H1 (cell line): Measurements from ENCODE around the gene MAPKAPK2. TPM values are rescaled to one million over a fixed set of nuclear protein-coding genes. Genes with fewer than 3 reads are reported as not detected.

Experiments used
- CTCF ChIA-PET: fragments of 300-600 bp; sonication (Branson Sonifier 250); formaldehyde crosslinking; loops from one replicate; lab custom pipeline; 2021; ENCODE audit not compliant: partially characterized antibody; lab: Charles Lee
- POLR2A ChIA-PET: fragments of 300-600 bp; sonication (Branson Sonifier 250); formaldehyde crosslinking; loops from one replicate; lab custom pipeline; 2021; ENCODE audit warnings: inconsistent platforms; ENCODE audit not compliant: partially characterized antibody; lab: Charles Lee
- DNase-seq, 2 experiments: peaks; one replicate each; pipeline versions ENCODE4 v3.0.0 to v3.0.0-alpha.2; 2010 to 2022; ENCODE audit warnings: low spot score in 2 of 2, low read depth in 1 of 2, mixed read lengths in 1 of 2
- FAIRE-seq: peaks from 2 replicates; lab custom pipeline; 2011; peaks lifted over from hg19 to GRCh38; lab: Jason Lieb, UNC
- H2AFZ ChIP-seq: 2 replicates; pipeline ENCODE4 v1.8.1; 2012; ENCODE audit warnings: low read length, inconsistent platforms
- H2AK5ac ChIP-seq: 2 replicates; pipeline ENCODE4 v1.6.1; 2013; ENCODE audit warnings: low read depth, low read length
- H2BK120ac ChIP-seq: replicated peaks from 2 replicates; pipeline ENCODE3; 2013; ENCODE audit warnings: low read depth, low read length, inconsistent platforms
- H2BK12ac ChIP-seq: 2 replicates; pipeline ENCODE4 v1.6.1; 2013; ENCODE audit warnings: low read depth, low read length
- H2BK15ac ChIP-seq: 2 replicates; pipeline ENCODE4 v1.6.1; 2013; ENCODE audit warnings: low read length
- H2BK20ac ChIP-seq: 2 replicates; pipeline ENCODE4 v1.6.1; 2013; ENCODE audit warnings: low read length
- H2BK5ac ChIP-seq: 2 replicates; pipeline ENCODE4 v1.6.1; 2013; ENCODE audit warnings: low read depth, low read length
- H3K14ac ChIP-seq: 2 replicates; pipeline ENCODE4 v1.6.1; 2013; ENCODE audit warnings: inconsistent platforms; ENCODE audit not compliant: insufficient read length
- H3K18ac ChIP-seq: 2 replicates; pipeline ENCODE4 v1.6.1; 2013; ENCODE audit warnings: low read length; ENCODE audit errors: extremely low read depth
- H3K23ac ChIP-seq: 2 replicates; pipeline ENCODE4 v1.6.1; 2013; ENCODE audit warnings: inconsistent platforms; ENCODE audit not compliant: insufficient read length
- H3K23me2 ChIP-seq: 2 replicates; pipeline ENCODE4 v1.6.1; 2013; ENCODE audit warnings: low read depth, low read length
- H3K27ac ChIP-seq: 2 replicates; pipeline ENCODE4 v1.6.1; 2011; ENCODE audit warnings: low read depth, low read length, inconsistent platforms
- H3K27me3 ChIP-seq, 4 experiments: replicated peaks in 1 of 4; 1 replicate in 1 of 4; 2 replicates in 3 of 4; pipeline versions ENCODE4 v1.6.1 to v1.8.1; 2011 to 2013; ENCODE audit warnings: low read length in 3 of 4, mild to moderate bottlenecking in 3 of 4, inconsistent platforms in 2 of 4, mixed read lengths in 2 of 4, moderate library complexity in 1 of 4; ENCODE audit not compliant: control insufficient read depth in 3 of 4, insufficient read depth in 3 of 4; ENCODE audit errors: extremely low read depth in 1 of 4
- H3K36me3 ChIP-seq, 4 experiments: 2 replicates each; pipeline versions ENCODE4 v1.6.1 to v1.8.1; 2011 to 2013; ENCODE audit warnings: mild to moderate bottlenecking in 4 of 4, low read length in 3 of 4, moderate library complexity in 2 of 4, control low read depth in 1 of 4, inconsistent platforms in 1 of 4; ENCODE audit not compliant: insufficient read depth in 4 of 4, control insufficient read depth in 2 of 4
- H3K4ac ChIP-seq: replicated peaks from 2 replicates; pipeline ENCODE3; 2013; ENCODE audit warnings: low read length, low read depth, mixed read lengths, inconsistent platforms; ENCODE audit not compliant: insufficient read length
- H3K4me1 ChIP-seq, 4 experiments: replicated peaks in 1 of 4; 1 replicate in 1 of 4; 2 replicates in 3 of 4; pipeline versions ENCODE4 v1.6.1 to v1.8.1; 2011 to 2013; ENCODE audit warnings: low read length in 3 of 4, inconsistent platforms in 2 of 4, mixed read lengths in 1 of 4; ENCODE audit not compliant: insufficient read depth in 4 of 4, control insufficient read depth in 3 of 4
- H3K4me2 ChIP-seq, 2 experiments: 2 replicates each; pipeline versions ENCODE4 v1.6.1 to v1.8.1; 2011 to 2013; ENCODE audit warnings: low read depth in 2 of 2, low read length in 2 of 2, control low read depth in 1 of 2, inconsistent platforms in 1 of 2, mild to moderate bottlenecking in 1 of 2; ENCODE audit not compliant: insufficient read depth in 1 of 2
- H3K4me3 ChIP-seq, 4 experiments: fragments of 200-600, 300-600 bp in 1 of 4; sonication (generic), shearing (Covaris generic), sonication (Bioruptor Twin) in 1 of 4; 2 replicates each; pipeline versions ENCODE4 v1.5.1 to v1.8.1; 2011 to 2016; ENCODE audit warnings: low read length in 4 of 4, low read depth in 3 of 4, control low read depth in 2 of 4, inconsistent platforms in 2 of 4, mild to moderate bottlenecking in 2 of 4, mixed read lengths in 1 of 4, moderate library complexity in 1 of 4; ENCODE audit not compliant: insufficient read depth in 2 of 4; ENCODE audit errors: extremely low read depth in 1 of 4
- H3K56ac ChIP-seq: replicated peaks from 2 replicates; pipeline ENCODE3; 2013; ENCODE audit warnings: low read depth, mild to moderate bottlenecking, mixed read lengths, low read length, inconsistent platforms; ENCODE audit not compliant: insufficient read length
- H3K79me1 ChIP-seq: 2 replicates; pipeline ENCODE4 v1.6.1; 2013; ENCODE audit warnings: low read depth, low read length, control low read depth
- H3K79me2 ChIP-seq, 2 experiments: 2 replicates each; pipeline versions ENCODE4 v1.6.1 to v1.8.1; 2012 to 2013; ENCODE audit warnings: low read length in 2 of 2, mild to moderate bottlenecking in 2 of 2, inconsistent platforms in 1 of 2; ENCODE audit not compliant: insufficient read depth in 2 of 2, control insufficient read depth in 1 of 2
- H3K9ac ChIP-seq, 4 experiments: replicated peaks in 1 of 4; 1 replicate in 1 of 4; 2 replicates in 3 of 4; pipeline versions ENCODE4 v1.6.1 to v1.8.1; 2011 to 2013; ENCODE audit warnings: low read depth in 3 of 4, low read length in 3 of 4, control low read depth in 2 of 4, mild to moderate bottlenecking in 2 of 4, moderate library complexity in 2 of 4, inconsistent platforms in 1 of 4; ENCODE audit errors: extremely low read depth in 1 of 4
- H3K9me3 ChIP-seq, 2 experiments: 2 replicates each; pipeline versions ENCODE4 v1.6.1 to v1.8.1; 2012 to 2013; ENCODE audit warnings: mild to moderate bottlenecking in 2 of 2, moderate library complexity in 2 of 2, control low read depth in 1 of 2, inconsistent platforms in 1 of 2, low read depth in 1 of 2, low read length in 1 of 2, mixed read lengths in 1 of 2; ENCODE audit not compliant: insufficient read depth in 2 of 2
- H4K20me1 ChIP-seq, 2 experiments: replicated peaks in 1 of 2; 2 replicates each; pipeline versions ENCODE3 to v1.8.1; 2011 to 2013; ENCODE audit warnings: inconsistent platforms in 2 of 2, low read length in 2 of 2, mild to moderate bottlenecking in 1 of 2; ENCODE audit not compliant: insufficient read depth in 2 of 2, control insufficient read depth in 1 of 2
- H4K5ac ChIP-seq: 2 replicates; pipeline ENCODE4 v1.6.1; 2013; ENCODE audit warnings: low read length, low read depth, mixed read lengths, inconsistent platforms; ENCODE audit not compliant: insufficient read length
- H4K8ac ChIP-seq: 2 replicates; pipeline ENCODE4 v1.8.0; 2013; ENCODE audit warnings: mild to moderate bottlenecking, moderate library complexity, low read length, inconsistent platforms; ENCODE audit not compliant: insufficient read depth; ENCODE audit errors: extremely low read depth
- H4K91ac ChIP-seq: replicated peaks from 2 replicates; pipeline ENCODE3; 2013; ENCODE audit warnings: low read length, mixed read lengths, inconsistent platforms; ENCODE audit not compliant: insufficient read length
- ASH2L ChIP-seq: fragments of 200-600, 300-600 bp; sonication (generic); IDR thresholded peaks from one replicate; pipeline ENCODE4 v1.7.1; 2017; ENCODE audit warnings: low read length
- BRCA1 ChIP-seq: IDR thresholded peaks from 2 replicates; pipeline ENCODE4 v1.6.1; 2012; ENCODE audit warnings: low read depth, low read length, improper control_type of control experiment
- CREB1 ChIP-seq: IDR thresholded peaks from 2 replicates; pipeline ENCODE4 v1.6.1; 2012; ENCODE audit warnings: inconsistent platforms
- HDAC2 ChIP-seq, 2 experiments: fragments of 300-600 bp in 1 of 2; sonication (generic) in 1 of 2; IDR thresholded peaks; 2 replicates each; pipeline ENCODE4 v1.6.1; 2011 to 2012; ENCODE audit warnings: low read depth in 2 of 2, low read length in 2 of 2, mild to moderate bottlenecking in 2 of 2, moderate library complexity in 2 of 2, borderline replicate concordance in 1 of 2, inconsistent platforms in 1 of 2
- NRF1 ChIP-seq: IDR thresholded peaks from 2 replicates; pipeline ENCODE4 v1.6.1; 2011; ENCODE audit warnings: mild to moderate bottlenecking, low read depth, low read length, improper control_type of control experiment
- SAP30 ChIP-seq: fragments of 300-600 bp; sonication (generic); IDR thresholded peaks from 2 replicates; pipeline ENCODE4 v1.7.1; 2012; ENCODE audit warnings: low read length, moderate library complexity, mild to moderate bottlenecking, inconsistent platforms; ENCODE audit not compliant: insufficient read depth, insufficient replicate concordance
- SUZ12 ChIP-seq: fragments of 200-600 bp; sonication (generic); IDR thresholded peaks from 2 replicates; pipeline ENCODE4 v1.6.1; 2012; ENCODE audit warnings: mild to moderate bottlenecking, inconsistent platforms, low read length, moderate library complexity, mixed read lengths
- WGBS, 2 experiments: shearing (Covaris generic) in 1 of 2; methylation state at CpG; one replicate each; pipeline versions ENCODE4 v1.1.6 to v1.1.7; 2013 to 2015; ENCODE audit warnings: low lambda C conversion rate in 2 of 2, mixed read lengths in 2 of 2, inconsistent platforms in 1 of 2, low coverage in 1 of 2, missing lambda C conversion rate in 1 of 2; ENCODE audit not compliant: insufficient replicate concordance in 2 of 2, insufficient coverage in 1 of 2, insufficient read length in 1 of 2; ENCODE audit errors: extremely low coverage in 1 of 2, missing lambda C conversion rate in 1 of 2; 5-methylcytosine and 5-hydroxymethylcytosine counted together
- polyA plus RNA-seq, 7 experiments: library from polyadenylated mRNA; depleted of rRNA in 3 of 7; stranded (reverse) in 5 of 7; unstranded in 2 of 7; fragments of >200 nt in 5 of 7; fragments of 200-250 nt in 2 of 7; gene quantifications; 1 replicate in 5 of 7; 2 replicates in 1 of 7; 4 replicates in 1 of 7; pipeline versions ENCODE4 v1.2.1 to v1.2.3, GENCODE V29; 2011 to 2013; ENCODE audit warnings: missing spikeins in 2 of 7, mixed read lengths in 2 of 7
- total RNA-seq: library from RNA; stranded (reverse); fragmentation: NEBNext Ultra II Directional; extraction: Animal tissue kit (Norgen Biotek cat#: 25700); gene quantifications from 2 replicates; pipeline ENCODE4 v1.2.1, GENCODE V29; 2021

MAPKAPK2 gene
- total and polyA plus RNA-seq, 2 of the 8 experiments (the other 6 are each of a cell fraction or from before 2014, with no cell fraction given) = 27.5 to 44.9 TPM

- Histone ChIP-seq H3K56ac (no peak overlapping the region), H3K27ac (no peak overlapping the region), H2BK20ac (no peak overlapping the region), H3K36me3 (no peaks in the 10 kb centered on the region), H4K5ac (no peak overlapping the region), H2BK15ac (no peak overlapping the region), H2AFZ (no peak overlapping the region), H4K8ac (no peak overlapping the region), H3K23me2 (peaks cover 3% of the 10 kb centered on the region), H4K91ac (no peak overlapping the region), H2AK5ac (no peak overlapping the region), H4K20me1 (no peaks in the 10 kb centered on the region), H3K79me1 (no peaks in the 10 kb centered on the region), H3K23ac (no peak overlapping the region), H3K18ac (no peak overlapping the region), H3K14ac (no peak overlapping the region), H2BK120ac (no peak overlapping the region), H3K9ac (no peak overlapping the region), H3K79me2 (no peaks in the 10 kb centered on the region), H3K4me1 (no peaks in the 10 kb centered on the region; a peak in 1 of 7 replicates), H3K9me3 (no peaks in the 10 kb centered on the region), H2BK12ac (no peak overlapping the region), H3K27me3 (peaks cover 7 to 19% (median 13%) of the 10 kb centered on the region in 4 experiments), H3K4me3 (no peak overlapping the region), H3K4me2 (no peak overlapping the region), H2BK5ac (no peak overlapping the region), H3K4ac (no peak overlapping the region)
- POLR2A ChIA-PET = no interaction called here
- FAIRE-seq (no peak), DNase-seq (no peak)
- CTCF ChIA-PET = interaction anchor here (0.7 to 1.9 kb wide), 6 partner anchors 9 to 73 kb away, joined by 3 to 8 read pairs (median 4); no protein-coding TSS in a partner anchor
- TF ChIP-seq ASH2L = no peak
- TF ChIP-seq SAP30 = no peak
- no peak for TF ChIP-seq NRF1
- TF ChIP-seq CREB1 = no peak
- TF ChIP-seq SUZ12 = no peak
- no peak for TF ChIP-seq BRCA1
- no peak for TF ChIP-seq HDAC2 (IDR thresholded peaks at IDR 0.05; ENCODE audit: borderline replicate concordance in 1 of 2, low read depth in 2 of 2, low read length in 2 of 2)
- WGBS, 2 experiments = 84% methylated on average over 4 of the region's 4 CpGs; no CpG with 5 or more reads in 1 of the 2 experiments
Observed at GRCh38 chr1:206680279-206680678, 4.4 kb upstream of the MAPKAPK2 start.
